ENCODE results near the gene GMEB2. TPM values are rescaled to one million over a fixed set of nuclear protein-coding genes. Genes with fewer than 3 reads are reported as not detected.

GMEB2 gene
- total RNA-seq, 1 experiment from 2014 or later: 14.3 TPM

- H4K91ac ChIP-seq (ENCODE audit: insufficient read length, low read depth, low read length): no peak overlapping the region
- H2BK120ac ChIP-seq (ENCODE audit: low read depth, low read length, poor library complexity, severe bottlenecking): no peak overlapping the region
- no peak overlapping the region for H3K9ac ChIP-seq (ENCODE audit: extremely low read depth, insufficient read length, low read length)
- no peaks in the 10 kb centered on the region for H3K27me3 ChIP-seq (ENCODE audit: insufficient read depth, low read length)
- peaks cover 13% of the 10 kb centered on the region for H3K9me3 ChIP-seq (ENCODE audit: control insufficient read depth, low read depth, low read length)
- Mint-ChIP-seq H3K4me3 (no peak overlapping the region), H3K27ac (no peak overlapping the region), H3K27me3 (ENCODE audit: low read depth) (no peaks in the 10 kb centered on the region; the same call in 1 of the 2 replicates), H3K9me3 (peaks cover 17 to 19% of the 10 kb centered on the region in 2 experiments), H3K4me1 (peaks cover 12 to 14% of the 10 kb centered on the region in 2 experiments), H3K36me3 (ENCODE audit: insufficient read depth in 1 of 3, low read depth in 3 of 3) (peaks cover 48 to 59% (median 59%) of the 10 kb centered on the region in 3 experiments)
- H2BK20ac ChIP-seq (ENCODE audit: low read depth, low read length, poor library complexity, severe bottlenecking): no peak overlapping the region
- no peak for TF ChIP-seq CTCF (conservative IDR thresholded peaks at IDR 0.05)
- no peaks in the 10 kb centered on the region for H3K4me1 ChIP-seq (ENCODE audit: insufficient read depth, low read length)
- H2BK5ac ChIP-seq (ENCODE audit: insufficient read length, low read length): no peak overlapping the region
- H3K27ac ChIP-seq (ENCODE audit: insufficient read length, low read depth, low read length): no peak overlapping the region
- no peak overlapping the region for H3K14ac ChIP-seq (ENCODE audit: insufficient read depth, low read length)
- H3K4me2 ChIP-seq (ENCODE audit: insufficient read depth, insufficient read length, low read length): no peak overlapping the region
- no peak overlapping the region for H4K8ac ChIP-seq (replicated peaks; ENCODE audit: insufficient read length, low read depth, low read length)
- H2BK15ac ChIP-seq (ENCODE audit: low read depth, low read length): no peak overlapping the region
- no peak overlapping the region for H3K23ac ChIP-seq (ENCODE audit: insufficient read length, low read depth, low read length)
- H3K79me1 ChIP-seq (ENCODE audit: insufficient read depth, low read depth, low read length, poor library complexity, severe bottlenecking): peaks cover 4% of the 10 kb centered on the region
- peaks cover 3% of the 10 kb centered on the region; the same call in 1 of the 2 replicates for H3K79me2 ChIP-seq (ENCODE audit: insufficient read depth, low read length)
- WGBS (ENCODE audit: extremely low coverage, insufficient read length, low lambda C conversion rate): no CpG with 5 or more reads among the region's 11 CpGs
- H3T11ph ChIP-seq (ENCODE audit: low read length): no peak overlapping the region
- H3K18ac ChIP-seq (ENCODE audit: insufficient read length, low read depth, low read length): no peak overlapping the region
- no peak overlapping the region for H3K56ac ChIP-seq (ENCODE audit: insufficient read length, low read depth, low read length)
- no peak overlapping the region for H3K4ac ChIP-seq (ENCODE audit: low read depth, low read length)
- H4K5ac ChIP-seq (ENCODE audit: insufficient read length, low read depth, low read length): no peak overlapping the region
- no peak overlapping the region for H2AFZ ChIP-seq (ENCODE audit: low read length)
- H3K23me2 ChIP-seq (ENCODE audit: insufficient read length, low read depth, low read length, poor library complexity, severe bottlenecking): no peaks in the 10 kb centered on the region
- no peak for DNase-seq
- H2AK5ac ChIP-seq (ENCODE audit: insufficient read length, low read length): no peak overlapping the region
- H2BK12ac ChIP-seq (ENCODE audit: insufficient read length, low read depth, low read length): no peak overlapping the region
- H4K20me1 ChIP-seq (ENCODE audit: control insufficient read depth, insufficient read depth, insufficient read length): no peaks in the 10 kb centered on the region
Measured at GRCh38 chr20:63618291-63618980, 8.5 kb downstream of the GMEB2 start.
